Trophoblast cell (in vitro differentiated cells and primary cell): ENCODE data around the gene TBPL1.
A peak's percentile ranks its signal among the peaks of the same experiment; 100 is the strongest.

Experiments
- DNase-seq, 2 donors: peaks; one replicate each; pipeline ENCODE4 v3.0.0-alpha.2; 2016
- H2AFZ ChIP-seq: 2 replicates; pipeline ENCODE4 v1.6.1; 2013; ENCODE audit warnings: low read length, moderate library complexity, mild to moderate bottlenecking; ENCODE audit not compliant: insufficient read depth, poor library complexity
- H2AK5ac ChIP-seq: 2 replicates; pipeline ENCODE4 v1.6.1; 2013; ENCODE audit warnings: mild to moderate bottlenecking, low read length
- H2BK120ac ChIP-seq: 2 replicates; pipeline ENCODE4 v1.6.1; 2013; ENCODE audit warnings: low read length, mild to moderate bottlenecking, moderate library complexity; ENCODE audit not compliant: insufficient read depth, poor library complexity
- H2BK12ac ChIP-seq: 2 replicates; pipeline ENCODE4 v1.6.1; 2013; ENCODE audit warnings: mild to moderate bottlenecking, low read length, moderate library complexity
- H2BK5ac ChIP-seq: 2 replicates; pipeline ENCODE4 v1.6.1; 2013; ENCODE audit warnings: low read length, low read depth, moderate library complexity, mild to moderate bottlenecking; ENCODE audit not compliant: poor library complexity
- H3K14ac ChIP-seq: 2 replicates; pipeline ENCODE4 v1.6.1; 2013; ENCODE audit warnings: mild to moderate bottlenecking, low read length
- H3K18ac ChIP-seq: 2 replicates; pipeline ENCODE4 v1.6.1; 2013; ENCODE audit warnings: mild to moderate bottlenecking, low read length
- H3K23ac ChIP-seq: 2 replicates; pipeline ENCODE4 v1.6.1; 2013; ENCODE audit warnings: low read length
- H3K27ac ChIP-seq: 2 replicates; pipeline ENCODE4 v1.5.1; 2013; ENCODE audit warnings: low read depth, mild to moderate bottlenecking, inconsistent platforms, low read length, moderate library complexity
- H3K27me3 ChIP-seq: 2 replicates; pipeline ENCODE4 v1.6.1; 2013; ENCODE audit warnings: inconsistent platforms, mild to moderate bottlenecking, low read length, moderate library complexity; ENCODE audit not compliant: insufficient read depth
- H3K36me3 ChIP-seq, 2 experiments: 1 replicate in 1 of 2; 2 replicates in 1 of 2; pipeline ENCODE4 v1.6.1; 2013; ENCODE audit warnings: low read length in 2 of 2, mild to moderate bottlenecking in 2 of 2, moderate library complexity in 1 of 2; ENCODE audit not compliant: insufficient read depth in 2 of 2, control insufficient read depth in 1 of 2
- H3K4ac ChIP-seq: 2 replicates; pipeline ENCODE4 v1.6.1; 2013; ENCODE audit warnings: low read depth, mild to moderate bottlenecking, low read length, moderate library complexity
- H3K4me1 ChIP-seq, 2 experiments: 1 replicate in 1 of 2; 2 replicates in 1 of 2; pipeline ENCODE4 v1.6.1; 2013; ENCODE audit warnings: low read length in 2 of 2, mild to moderate bottlenecking in 2 of 2, moderate library complexity in 1 of 2; ENCODE audit not compliant: insufficient read depth in 2 of 2, control insufficient read depth in 1 of 2
- H3K4me2 ChIP-seq: 2 replicates; pipeline ENCODE4 v1.6.1; 2013; ENCODE audit warnings: inconsistent platforms, mild to moderate bottlenecking, low read length, moderate library complexity
- H3K4me3 ChIP-seq: 2 replicates; pipeline ENCODE4 v1.5.1; 2013; ENCODE audit warnings: mild to moderate bottlenecking, low read depth, low read length, inconsistent platforms
- H3K79me1 ChIP-seq: one replicate; pipeline ENCODE4 v1.6.1; 2013; ENCODE audit warnings: low read length
- H3K79me2 ChIP-seq: 2 replicates; pipeline ENCODE4 v1.6.1; 2013; ENCODE audit warnings: low read length, mild to moderate bottlenecking; ENCODE audit not compliant: control insufficient read depth, insufficient read depth, poor library complexity
- H3K9ac ChIP-seq: 2 replicates; pipeline ENCODE4 v1.6.1; 2013; ENCODE audit warnings: mild to moderate bottlenecking, low read length
- H3K9me3 ChIP-seq: 2 replicates; pipeline ENCODE4 v1.6.1; 2013; ENCODE audit warnings: low read depth, mild to moderate bottlenecking, control low read depth, inconsistent platforms, low read length; ENCODE audit not compliant: insufficient read depth
- H4K12ac ChIP-seq: 2 replicates; pipeline ENCODE4 v1.6.1; 2013; ENCODE audit warnings: low read depth, mild to moderate bottlenecking, low read length, moderate library complexity
- H4K8ac ChIP-seq: 2 replicates; pipeline ENCODE4 v1.6.1; 2013; ENCODE audit warnings: low read depth, mild to moderate bottlenecking, low read length, moderate library complexity
- H4K91ac ChIP-seq: one replicate; pipeline ENCODE4 v1.6.1; 2013; ENCODE audit warnings: low read depth, mild to moderate bottlenecking, low read length, moderate library complexity
- WGBS: extraction: QIAGEN DNeasy Blood & Tissue Kit; methylation state at CpG from one replicate; pipeline ENCODE4 v1.1.7; 2013; ENCODE audit warnings: missing lambda C conversion rate; ENCODE audit not compliant: insufficient read length, insufficient coverage; ENCODE audit errors: extremely low coverage; 5-methylcytosine and 5-hydroxymethylcytosine counted together

The TBPL1 gene

DNA sequence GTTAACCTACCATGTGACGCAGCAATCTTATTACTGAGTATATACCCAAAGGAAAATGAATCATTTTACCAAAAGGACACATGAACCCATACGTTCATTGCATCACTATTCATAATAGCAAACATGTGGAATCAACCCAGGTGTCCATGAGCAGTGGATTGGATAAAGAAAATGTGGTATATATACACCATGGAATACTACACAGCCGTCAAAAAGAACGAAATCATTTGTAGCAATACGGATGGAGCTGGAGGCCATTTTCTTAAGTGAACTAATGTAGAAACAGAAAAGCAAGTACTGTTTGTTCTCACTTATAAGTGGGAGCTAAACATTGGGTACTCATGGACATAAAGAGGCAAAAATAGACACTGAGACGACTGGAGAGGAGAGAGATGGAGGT, 44.2 kb downstream of the TBPL1 start:
- no peak for DNase-seq
- no peaks in the 10 kb centered on the region for H3K27me3 ChIP-seq
- no peak overlapping the region for H4K12ac ChIP-seq
- no peak overlapping the region for H2BK12ac ChIP-seq
- H3K4me1 ChIP-seq: peaks cover 12 to 19% of the 10 kb centered on the region in 2 experiments
- no peak overlapping the region for H4K91ac ChIP-seq
- H2BK5ac ChIP-seq: no peak overlapping the region
- H3K23ac ChIP-seq: no peak overlapping the region
- no CpG with 5 or more reads among the region's 6 CpGs for WGBS
- no peak overlapping the region for H3K14ac ChIP-seq
- H3K4me3 ChIP-seq: no peak overlapping the region
- no peak overlapping the region for H2AFZ ChIP-seq
- no peak overlapping the region for H3K18ac ChIP-seq
- peaks cover 14% of the 10 kb centered on the region for H3K79me1 ChIP-seq
- H3K9ac ChIP-seq: no peak overlapping the region
- H4K8ac ChIP-seq: no peak overlapping the region
- no peak overlapping the region for H2AK5ac ChIP-seq
- no peak overlapping the region for H3K4me2 ChIP-seq
- no peak overlapping the region for H3K27ac ChIP-seq
- no peaks in the 10 kb centered on the region for H3K79me2 ChIP-seq
- no peak overlapping the region for H2BK120ac ChIP-seq
- H3K9me3 ChIP-seq: no peaks in the 10 kb centered on the region
- no peak overlapping the region for H3K4ac ChIP-seq
- H3K36me3 ChIP-seq: peaks cover 0 to 4% of the 10 kb centered on the region in 2 experiments

DNA sequence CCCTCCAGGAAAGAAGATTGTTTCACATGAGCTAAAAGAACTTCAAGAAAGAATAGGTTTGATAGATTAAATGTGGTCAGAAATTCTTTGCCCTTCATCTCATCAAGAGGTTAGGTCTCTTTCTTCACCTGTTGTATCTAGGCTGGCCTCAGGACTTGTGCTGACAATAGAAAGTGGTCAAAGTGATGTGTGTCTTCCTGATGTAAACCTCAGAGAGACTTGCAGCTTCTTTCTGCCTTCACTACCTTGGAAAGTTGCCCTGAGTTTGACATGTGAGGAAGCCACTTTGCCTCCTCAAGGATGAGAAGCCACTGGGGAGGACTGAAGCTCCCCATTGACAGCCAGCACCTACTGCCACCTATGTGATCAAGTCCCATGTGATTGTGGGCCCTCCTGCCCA, 46.3 kb downstream of the TBPL1 start:
- H4K91ac ChIP-seq: peak overlapping the region; percentile 47
- H3K9me3 ChIP-seq: no peaks in the 10 kb centered on the region
- H2BK12ac ChIP-seq: peak overlapping the region; percentile 32
- H3K4me1 ChIP-seq: peaks cover 12 to 21% of the 10 kb centered on the region in 2 experiments
- H3K23ac ChIP-seq: no peak overlapping the region
- no peaks in the 10 kb centered on the region for H3K79me2 ChIP-seq
- no peak for DNase-seq
- peak overlapping the region; percentile 28 for H3K18ac ChIP-seq
- no peak overlapping the region for H3K9ac ChIP-seq
- peak overlapping the region; percentile 28 for H2BK120ac ChIP-seq
- peak overlapping the region; percentile 21 for H2AK5ac ChIP-seq
- H2AFZ ChIP-seq: no peak overlapping the region
- no peaks in the 10 kb centered on the region for H3K27me3 ChIP-seq
- no peak overlapping the region for H3K27ac ChIP-seq
- no peak overlapping the region for H4K8ac ChIP-seq
- H3K79me1 ChIP-seq: peaks cover 8% of the 10 kb centered on the region
- H3K4me3 ChIP-seq: no peak overlapping the region
- peak overlapping the region; percentile 15 for H2BK5ac ChIP-seq
- H3K36me3 ChIP-seq: no peaks in the 10 kb centered on the region
- no peak overlapping the region for H4K12ac ChIP-seq
- H3K4me2 ChIP-seq: no peak overlapping the region
- peak overlapping the region; percentile 60 for H3K14ac ChIP-seq
- peak overlapping the region; percentile 16 for H3K4ac ChIP-seq

- H3K4me1 ChIP-seq: peaks cover 5 to 14% of the 10 kb centered on the region in 2 experiments
- H3K9ac ChIP-seq: no peak overlapping the region
- H3K4ac ChIP-seq: no peak overlapping the region
- H4K91ac ChIP-seq: no peak overlapping the region
- H3K27me3 ChIP-seq: no peaks in the 10 kb centered on the region
- no peaks in the 10 kb centered on the region for H3K36me3 ChIP-seq
- no peak overlapping the region for H2BK12ac ChIP-seq
- H4K12ac ChIP-seq: no peak overlapping the region
- H3K23ac ChIP-seq: no peak overlapping the region
- no peak overlapping the region for H2BK5ac ChIP-seq
- peak; percentile 43 to 94 for DNase-seq
- H3K4me3 ChIP-seq: no peak overlapping the region
- H2AFZ ChIP-seq: no peak overlapping the region
- H2BK120ac ChIP-seq: no peak overlapping the region
- H3K4me2 ChIP-seq: no peak overlapping the region
- H3K18ac ChIP-seq: no peak overlapping the region
- no peak overlapping the region for H2AK5ac ChIP-seq
- peaks cover 8% of the 10 kb centered on the region for H3K79me1 ChIP-seq
- no peak overlapping the region for H4K8ac ChIP-seq
- no CpG with 5 or more reads among the region's 3 CpGs for WGBS
- no peak overlapping the region for H3K14ac ChIP-seq
- no peaks in the 10 kb centered on the region for H3K9me3 ChIP-seq
- H3K27ac ChIP-seq: peak overlapping the region; percentile 94
- no peaks in the 10 kb centered on the region for H3K79me2 ChIP-seq
These were observed 47.4 kb downstream of the TBPL1 start for GRCh38 chr6:134000443-134000842.

DNA sequence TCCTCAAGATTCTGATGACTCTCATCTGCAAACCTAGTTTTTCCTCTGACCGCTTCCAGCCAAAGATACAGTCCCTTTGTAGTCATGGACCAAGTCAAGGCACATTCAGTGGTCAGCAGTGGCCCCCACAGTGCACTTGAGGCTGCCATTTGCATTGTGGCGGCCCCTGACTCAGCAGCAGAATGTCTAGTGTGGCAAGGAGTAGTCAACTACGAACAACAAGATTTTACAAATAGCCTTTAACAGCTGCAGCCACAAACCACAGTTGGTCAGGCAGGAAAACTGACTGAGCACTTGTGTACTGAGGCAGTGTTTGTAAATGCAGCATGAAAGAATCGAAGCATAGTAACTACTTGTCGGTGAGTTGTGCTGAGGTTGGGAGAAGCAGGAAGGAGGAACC, 49.8 kb downstream of the TBPL1 start:
- no peak overlapping the region for H3K4me3 ChIP-seq

More for the DNA sequence above, 49.8 kb downstream of the TBPL1 start:
- Histone ChIP-seq H2BK120ac (no peak overlapping the region), H3K4me1 (peaks cover 4 to 12% of the 10 kb centered on the region in 2 experiments), H4K12ac (no peak overlapping the region), H3K9ac (no peak overlapping the region), H4K8ac (no peak overlapping the region), H3K9me3 (no peaks in the 10 kb centered on the region), H2AK5ac (no peak overlapping the region), H3K79me2 (no peaks in the 10 kb centered on the region), H3K4ac (no peak overlapping the region), H2BK12ac (no peak overlapping the region), H2BK5ac (no peak overlapping the region), H4K91ac (peak overlapping the region; percentile 33), H2AFZ (no peak overlapping the region), H3K18ac (no peak overlapping the region), H3K79me1 (peaks cover 8% of the 10 kb centered on the region), H3K23ac (no peak overlapping the region), H3K14ac (no peak overlapping the region), H3K27ac (no peak overlapping the region), H3K36me3 (no peaks in the 10 kb centered on the region), H3K27me3 (no peaks in the 10 kb centered on the region), H3K4me2 (no peak overlapping the region)
- no CpG with 5 or more reads among the region's 5 CpGs for WGBS
- no peak for DNase-seq
